Stimulated activated CD4-positive, alpha-beta T cell treated with anti-CD3 and anti-CD28 coated beads, Interleukin-4, amount 100 ng/mL, for 1 hour (primary cell): ENCODE data around the gene SGTB.
A peak's percentile ranks its signal among the peaks of the same experiment; 100 is the strongest.
"Not testable (repeated sequence)": the region's sequence is repeated elsewhere in the genome, so short reads cannot be mapped to it uniquely, and the experiment has no call there.

Source experiments
- DNase-seq: peaks from one replicate; pipeline ENCODE4 v3.0.0-alpha.2; 2020

The SGTB gene

DNA sequence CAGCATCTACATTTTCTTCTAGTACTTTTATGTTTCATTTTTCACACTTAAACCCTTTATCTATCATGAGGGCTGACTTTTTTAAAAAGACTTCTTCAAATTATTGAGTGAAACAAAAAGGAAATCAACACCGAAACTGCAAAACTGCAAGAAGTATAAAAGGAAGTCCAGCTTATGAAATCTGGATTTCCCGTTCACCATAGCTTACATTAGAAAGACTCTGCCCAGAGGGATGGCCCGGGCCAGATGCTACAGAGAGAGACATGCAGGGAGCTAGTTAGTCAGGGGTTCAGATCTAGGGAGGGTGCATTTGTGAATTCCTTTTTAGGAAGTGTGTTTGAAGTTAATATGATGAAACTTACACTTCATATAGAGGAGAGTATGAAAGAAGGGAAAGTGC, 10.1 kb upstream of the SGTB start:
- not testable (repeated sequence) for DNase-seq

DNA sequence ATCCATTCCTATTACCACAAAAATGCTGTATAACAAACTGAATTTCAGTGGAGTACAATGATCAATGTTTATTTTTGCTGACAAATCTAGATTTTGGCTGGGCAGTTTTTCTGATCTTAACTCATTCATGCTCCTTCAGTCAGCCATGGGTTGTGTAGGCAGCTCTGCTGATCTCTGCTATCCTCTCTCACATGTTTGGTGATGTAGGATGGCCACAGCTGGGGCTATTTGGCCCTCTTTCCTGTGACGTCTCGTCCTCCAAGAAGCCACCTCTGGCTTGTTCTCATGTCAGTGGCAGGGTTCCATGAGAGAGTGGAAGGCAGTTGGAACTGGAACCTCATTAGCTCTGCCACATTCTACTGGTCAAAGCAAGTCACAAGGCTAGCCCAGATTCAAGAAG, 9.0 kb upstream of the SGTB start:
- DNase-seq, result no peak

GRCh38 chr5:65728218-65728617, 6.3 kb upstream of the SGTB start:
- DNase-seq, result no peak

DNA sequence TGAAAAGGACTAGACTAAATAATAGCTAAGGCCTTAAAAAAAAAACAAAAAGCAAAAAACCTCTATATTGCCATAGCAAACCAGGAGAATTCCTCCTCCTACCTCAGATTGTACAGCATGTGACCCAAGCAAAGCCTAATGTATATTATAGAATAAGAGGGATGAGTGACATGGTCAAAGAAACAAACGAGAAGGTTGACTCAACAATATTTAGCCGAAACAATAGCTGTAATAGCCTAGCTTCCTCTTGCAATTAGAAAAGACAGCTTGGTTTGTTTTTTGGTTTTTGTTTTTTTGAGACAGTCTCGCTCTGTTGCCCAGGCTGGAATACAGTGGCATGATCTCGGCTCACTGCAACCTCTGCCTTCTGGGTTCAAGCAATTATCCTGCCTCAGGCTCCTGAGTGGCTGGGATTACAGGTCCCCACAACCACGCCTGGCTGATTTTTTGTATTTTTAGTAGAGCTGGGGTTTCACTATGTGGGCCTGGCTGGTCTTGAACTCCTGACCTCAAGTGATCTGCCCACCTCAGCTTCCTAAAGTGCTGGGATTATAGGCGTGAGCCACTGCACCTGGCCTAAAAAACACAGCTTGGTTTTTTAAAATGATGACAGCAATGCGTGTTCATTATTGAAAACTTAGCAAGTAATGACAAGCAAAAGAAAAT, 5.7 kb upstream of the SGTB start:
- DNase-seq, result no peak

DNA sequence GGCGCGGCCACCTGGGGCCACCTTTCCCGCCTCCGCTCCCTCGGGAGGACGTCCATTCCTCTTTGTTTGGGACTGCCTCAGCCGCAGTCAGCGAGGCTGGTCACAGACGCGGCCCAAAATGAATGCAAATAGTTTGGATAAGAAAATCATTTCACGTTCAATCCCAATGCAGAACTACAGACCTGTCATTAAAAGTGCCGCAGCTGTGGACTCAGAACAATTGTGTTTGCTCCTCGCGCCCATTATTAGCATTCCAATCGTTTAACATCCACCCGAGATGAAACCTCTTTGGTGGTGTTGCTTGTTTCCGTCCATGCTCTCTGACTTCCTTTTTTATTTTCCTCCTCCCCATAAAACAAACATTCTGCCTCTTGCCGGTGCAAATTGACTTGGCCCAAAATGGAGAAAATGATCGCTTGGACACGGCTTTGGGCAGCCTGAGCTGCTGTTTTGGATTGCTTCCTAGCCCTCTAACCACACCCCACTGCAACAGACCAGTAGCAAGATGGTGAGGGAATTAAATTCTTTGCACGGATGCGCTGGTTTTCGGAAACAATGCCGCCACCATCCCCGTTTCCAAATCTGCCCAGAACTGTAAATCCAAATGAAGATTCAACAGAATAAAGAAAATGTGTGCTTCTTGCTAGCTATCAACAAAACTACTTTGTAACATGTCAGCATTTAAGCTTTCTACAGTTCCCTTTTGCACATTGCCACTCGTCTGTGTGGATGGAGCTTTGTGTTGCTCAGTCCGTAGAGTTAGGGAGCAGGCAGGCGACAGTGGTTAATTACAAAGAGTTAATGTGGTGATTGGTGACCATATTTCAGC, 880 bp upstream of the SGTB start:
- no peak for DNase-seq

DNA sequence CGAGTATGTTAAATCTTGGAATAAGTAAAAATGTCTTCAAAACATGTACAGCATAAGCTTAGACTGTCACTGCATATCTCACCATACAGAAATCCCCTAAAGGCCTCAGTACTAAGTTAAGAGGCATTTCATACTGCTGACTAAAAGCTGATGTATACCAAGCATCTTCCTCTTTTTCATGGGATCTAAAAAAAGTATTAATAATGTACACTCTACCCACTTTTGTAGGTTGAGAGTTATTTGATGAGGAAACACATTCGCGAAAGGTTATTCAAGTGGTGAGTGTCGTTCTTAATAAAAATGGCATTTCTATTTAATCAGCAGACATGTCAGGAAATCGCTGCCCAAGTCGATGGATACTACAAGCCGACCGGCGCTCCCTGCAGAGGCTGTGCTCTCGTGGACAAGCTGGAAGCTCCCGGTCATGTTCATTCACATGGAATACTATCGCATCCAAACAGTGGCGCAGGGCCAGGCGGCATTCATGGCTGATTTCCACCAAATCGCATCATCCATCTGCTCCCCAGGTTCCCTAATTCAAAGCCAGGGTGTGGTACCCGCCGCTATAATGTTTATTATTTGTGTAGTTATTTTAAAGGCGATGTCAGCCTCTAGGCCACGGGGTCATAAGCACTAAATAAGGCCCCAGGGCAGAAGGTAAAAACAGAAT, 724 bp downstream of the SGTB start:
- DNase-seq, result peak; percentile 16

DNA sequence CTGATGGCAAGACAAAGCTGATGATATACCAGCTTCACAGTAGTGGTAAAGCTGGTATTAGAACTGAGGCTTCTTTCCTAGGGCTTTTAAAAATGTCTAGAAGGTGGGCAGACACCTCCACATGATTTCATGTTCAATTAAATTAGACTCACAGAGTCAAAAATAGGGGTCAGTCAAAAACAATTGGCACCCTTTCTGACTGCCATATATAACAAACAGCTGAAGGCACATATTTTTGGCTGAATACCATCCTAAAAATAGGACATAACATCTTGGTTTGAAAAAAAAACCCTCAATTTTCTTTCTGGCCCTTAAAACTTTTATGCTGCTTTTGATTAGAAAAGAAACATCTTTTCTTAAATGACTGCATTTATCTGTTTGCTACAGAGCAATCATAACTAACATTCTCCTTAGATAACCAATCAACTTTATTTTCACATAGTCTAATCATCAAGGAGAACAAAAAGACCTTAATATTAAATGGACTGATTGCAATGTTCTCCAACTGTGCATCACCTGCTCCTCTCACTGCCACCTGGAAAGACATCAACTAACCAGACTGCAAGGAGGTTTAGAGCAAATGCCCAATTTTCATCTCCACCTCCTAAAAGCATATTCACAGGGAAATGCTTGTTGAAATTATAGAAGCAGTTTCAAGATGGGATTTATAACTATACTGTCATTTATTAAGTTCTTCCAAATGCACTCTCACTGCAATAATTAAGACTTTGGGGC, 3.2 kb downstream of the SGTB start:
- DNase-seq, result no peak

DNA sequence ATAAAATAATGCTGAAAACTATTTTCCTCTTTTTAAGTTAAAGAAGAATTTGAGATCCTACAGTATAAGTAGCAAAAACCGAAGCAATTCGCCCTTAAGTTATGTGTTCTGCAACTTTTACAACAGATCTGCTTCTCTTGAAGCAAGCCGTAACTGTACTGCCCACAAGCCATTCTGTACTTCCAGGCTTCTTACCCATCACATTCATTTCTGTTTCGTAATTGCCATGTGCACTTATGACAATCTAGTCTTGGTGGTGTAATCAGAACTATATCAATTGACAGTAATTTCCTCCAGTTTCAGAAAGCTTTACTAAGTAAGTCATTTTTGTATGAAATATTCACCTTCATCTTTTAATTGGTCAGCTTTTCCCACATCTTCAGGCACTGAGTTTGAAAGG, 13.8 kb downstream of the SGTB start:
- DNase-seq, result no peak

DNA sequence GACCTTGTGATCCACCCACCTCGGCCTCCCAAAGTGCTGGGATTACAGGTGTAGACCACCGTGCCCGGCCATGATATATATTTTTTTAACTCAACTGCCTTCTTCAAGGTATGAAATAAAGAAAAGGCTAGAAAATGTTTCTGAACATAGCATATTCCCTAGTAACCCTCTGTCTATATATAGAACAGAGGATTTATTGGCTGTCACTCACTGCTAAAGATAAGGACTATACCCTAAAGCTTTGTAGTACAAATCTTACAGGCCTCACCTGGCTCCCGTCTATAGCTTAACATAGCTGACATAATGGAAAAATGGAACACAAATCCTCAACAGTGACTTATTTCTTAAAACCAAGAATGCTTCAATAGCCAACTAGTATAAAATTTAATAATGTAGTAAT, 14.2 kb downstream of the SGTB start:
- no peak for DNase-seq

DNA sequence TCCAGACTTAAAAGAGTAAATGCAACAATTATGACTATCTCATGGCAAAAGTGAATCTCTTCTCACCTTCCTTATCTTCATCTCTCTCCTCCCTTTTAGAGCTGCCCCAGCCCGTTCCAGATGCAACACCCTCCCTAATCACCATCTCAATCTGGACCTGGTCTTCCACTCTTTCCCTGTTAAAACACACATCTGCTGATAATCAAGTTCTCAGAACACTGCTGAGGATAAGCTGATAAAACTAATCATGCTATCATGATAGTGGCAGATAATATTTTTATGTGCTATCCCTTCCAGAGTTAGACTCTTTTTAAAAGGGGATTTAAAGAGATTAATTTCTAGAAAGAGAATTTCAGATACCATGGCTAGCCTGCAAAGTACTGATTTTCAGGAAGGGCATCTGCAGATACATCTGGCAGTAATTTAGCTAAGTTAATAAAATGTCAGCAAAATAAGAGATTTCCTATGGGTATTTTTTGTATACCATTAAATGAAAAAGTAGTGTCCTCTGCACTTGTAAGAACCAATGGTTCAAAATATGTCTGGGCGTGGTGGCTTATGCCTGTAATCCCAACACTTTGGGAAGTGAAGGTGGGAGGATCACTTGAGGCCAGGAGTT, 17.2 kb downstream of the SGTB start:
- DNase-seq, result no peak

DNA sequence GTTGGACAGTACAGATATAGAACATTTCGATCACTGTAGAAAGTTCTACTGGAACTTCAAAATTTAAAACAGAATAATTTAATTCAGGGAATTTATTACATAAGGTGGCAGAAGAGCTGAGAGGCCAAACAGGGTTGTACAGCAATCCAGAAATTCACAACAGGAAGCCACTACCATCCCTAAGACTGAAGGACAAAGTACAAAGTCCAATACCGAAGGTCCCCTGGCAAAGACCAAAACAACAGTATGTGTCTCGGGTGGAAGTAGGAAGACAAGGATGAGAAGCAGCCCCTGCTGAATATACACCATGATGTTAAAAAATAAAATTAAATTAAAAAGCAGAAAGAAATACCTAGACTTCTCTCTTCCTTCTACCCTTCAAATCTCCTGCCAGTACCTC, 19.9 kb downstream of the SGTB start:
- DNase-seq, result no peak

DNA sequence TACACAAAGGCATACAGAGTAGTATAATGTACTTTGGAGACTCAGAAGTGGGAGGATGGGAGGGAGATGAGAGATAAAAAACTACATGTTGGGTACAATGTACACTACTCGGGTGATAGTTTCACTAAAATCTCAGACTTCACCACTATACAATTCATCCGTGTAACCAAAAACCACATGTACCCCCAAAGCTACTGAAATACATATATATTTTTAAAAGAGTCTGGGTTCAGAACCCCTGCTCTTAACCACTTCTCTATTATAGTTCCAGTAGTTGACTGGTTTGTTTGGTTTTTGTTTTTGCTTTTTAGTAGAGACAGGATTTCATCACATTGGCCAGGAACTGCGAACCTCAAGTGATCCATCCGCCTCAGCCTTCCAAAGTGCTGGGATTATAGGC, 22.6 kb downstream of the SGTB start:
- no peak for DNase-seq

- no peak for DNase-seq
These were observed 25.0 kb downstream of the SGTB start for GRCh38 chr5:65696892-65697291.

- no peak for DNase-seq
These were observed 26.0 kb downstream of the SGTB start for GRCh38 chr5:65695896-65696295.

GRCh38 chr5:65695162-65695755, 26.6 kb downstream of the SGTB start:
- DNase-seq, result no peak

GRCh38 chr5:65693121-65693520, 28.8 kb downstream of the SGTB start:
- no peak for DNase-seq

DNA sequence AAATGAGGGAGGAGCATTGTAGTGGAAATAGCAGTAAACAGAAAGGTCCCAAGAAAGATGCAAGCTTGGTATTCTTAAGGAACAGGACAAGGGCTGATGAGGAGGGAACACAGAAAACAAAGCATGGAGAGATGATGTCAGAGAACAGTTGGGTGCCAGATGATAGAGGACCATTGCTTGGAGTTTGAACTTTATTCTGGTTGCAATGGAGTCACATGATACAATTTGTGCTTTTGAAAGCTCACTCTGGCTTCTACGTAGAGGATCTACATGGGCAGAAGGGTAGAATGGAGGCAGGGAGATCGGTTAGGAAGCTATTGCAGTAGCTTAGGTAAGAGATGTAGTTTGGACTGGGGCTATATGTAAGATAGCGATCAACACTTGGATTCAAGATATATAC, 39.8 kb downstream of the SGTB start:
- no peak for DNase-seq

- DNase-seq, result not testable (repeated sequence)
These were observed 45.9 kb downstream of the SGTB start for GRCh38 chr5:65676056-65676455.

DNA sequence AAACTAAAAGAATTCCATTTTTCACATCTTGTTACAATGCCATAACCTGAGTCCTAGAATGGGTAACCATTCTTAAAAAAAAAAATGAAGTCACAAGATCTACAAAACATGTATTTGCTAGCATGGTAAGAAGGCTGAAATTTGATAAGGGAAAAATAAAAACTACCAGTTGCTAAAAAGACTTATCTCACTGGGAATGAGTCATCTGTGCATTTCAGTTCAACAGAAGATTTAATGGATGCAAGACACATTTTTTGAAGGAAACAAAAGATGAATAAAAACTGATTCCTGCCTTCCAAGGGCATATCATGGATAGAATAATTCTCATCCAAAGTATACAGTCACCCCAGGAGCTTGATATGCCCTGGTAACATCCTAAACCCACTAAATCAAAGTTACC, 47.2 kb downstream of the SGTB start:
- no peak for DNase-seq

GRCh38 chr5:65672796-65673195, 49.1 kb downstream of the SGTB start:
- DNase-seq, result no peak

DNA sequence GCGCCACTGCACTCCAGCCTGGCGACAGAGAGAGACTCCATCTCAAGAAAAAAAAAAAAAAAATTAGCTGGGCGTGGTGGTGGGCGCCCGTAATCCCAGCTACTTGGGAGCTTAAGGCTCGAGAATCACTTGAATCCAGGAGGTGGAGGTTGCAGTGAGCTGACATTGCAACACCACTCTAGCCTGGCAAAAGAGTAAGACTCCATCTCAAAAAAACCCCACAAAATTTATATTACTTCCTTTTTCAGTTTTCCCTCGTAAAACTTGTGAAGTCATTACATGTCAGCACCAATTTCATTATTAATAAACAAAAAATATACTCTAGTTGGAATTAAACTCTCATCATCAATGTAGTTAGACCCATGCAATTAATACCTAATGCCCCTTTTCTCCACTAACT, 53.2 kb downstream of the SGTB start:
- DNase-seq, result no peak

DNA sequence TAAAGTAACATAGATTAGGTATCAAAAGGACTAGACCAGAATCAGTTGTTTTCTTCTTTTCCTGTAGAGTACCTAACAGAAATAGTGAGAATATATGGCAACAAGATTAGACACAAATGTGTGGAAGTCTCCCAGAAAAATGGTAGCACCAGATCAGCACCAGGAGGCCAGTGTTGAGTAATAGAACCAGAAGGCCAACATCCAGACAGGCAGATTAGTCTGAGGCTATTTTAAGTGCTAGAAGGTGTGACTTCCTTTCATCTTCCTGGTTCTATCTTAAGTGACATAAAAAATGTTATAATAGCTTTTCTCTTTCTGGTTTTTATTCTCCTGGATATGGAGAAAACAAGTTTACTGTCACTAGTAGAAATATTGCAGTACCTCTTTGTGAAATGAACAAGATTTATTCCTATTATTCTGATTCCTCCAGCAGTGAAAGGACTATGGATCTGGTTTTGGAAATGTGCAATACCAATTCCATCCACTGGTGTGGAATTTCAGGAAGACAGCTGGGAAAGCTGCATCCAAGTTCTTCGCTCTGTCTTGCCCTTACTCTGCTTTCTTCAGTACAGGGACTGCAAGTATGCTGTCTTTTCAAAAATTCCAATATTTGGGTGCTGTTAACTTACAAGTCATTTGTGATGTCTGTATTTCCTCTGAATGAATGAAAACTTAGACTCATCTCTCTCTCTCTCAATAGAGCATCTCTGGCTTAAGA, 57.9 kb downstream of the SGTB start:
- no peak for DNase-seq
